Measurements from ENCODE around the gene HOMER1.

DNA sequence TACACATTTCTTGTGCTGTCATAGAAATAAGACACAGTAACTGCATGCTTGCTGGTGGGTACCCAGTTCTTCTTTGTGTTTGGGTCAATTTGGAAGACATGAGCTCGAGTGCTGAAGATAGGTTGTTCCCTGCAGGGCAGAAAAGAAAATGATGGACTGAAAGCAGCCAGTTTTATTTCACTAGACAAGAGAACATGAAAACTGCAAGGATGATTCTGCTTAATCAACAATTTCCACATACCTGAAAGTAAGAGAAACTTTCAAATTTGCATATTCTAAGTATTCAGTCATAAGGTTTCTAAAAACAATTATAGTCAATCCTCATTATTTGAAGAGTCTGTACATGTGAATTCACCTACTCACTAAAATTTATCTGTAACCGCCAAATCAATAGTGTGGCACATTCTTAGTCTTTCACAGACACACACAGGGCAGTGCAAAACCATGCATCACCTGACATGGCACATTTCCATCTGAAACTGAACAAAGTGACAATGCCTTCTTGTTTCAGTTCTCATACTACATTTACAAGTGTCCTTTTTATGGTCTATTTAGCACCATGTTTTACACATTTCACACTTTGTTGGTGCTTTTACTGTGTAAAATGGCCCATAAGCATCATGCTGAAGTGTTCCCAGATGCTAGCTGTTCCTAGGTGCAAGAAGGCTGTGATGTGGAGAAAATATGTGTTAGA, 56.9 kb downstream of the HOMER1 start:
- TF ChIP-seq ZFX (IDR thresholded peaks at IDR 0.05), result no peak
- TF ChIP-seq, protein P1, sequence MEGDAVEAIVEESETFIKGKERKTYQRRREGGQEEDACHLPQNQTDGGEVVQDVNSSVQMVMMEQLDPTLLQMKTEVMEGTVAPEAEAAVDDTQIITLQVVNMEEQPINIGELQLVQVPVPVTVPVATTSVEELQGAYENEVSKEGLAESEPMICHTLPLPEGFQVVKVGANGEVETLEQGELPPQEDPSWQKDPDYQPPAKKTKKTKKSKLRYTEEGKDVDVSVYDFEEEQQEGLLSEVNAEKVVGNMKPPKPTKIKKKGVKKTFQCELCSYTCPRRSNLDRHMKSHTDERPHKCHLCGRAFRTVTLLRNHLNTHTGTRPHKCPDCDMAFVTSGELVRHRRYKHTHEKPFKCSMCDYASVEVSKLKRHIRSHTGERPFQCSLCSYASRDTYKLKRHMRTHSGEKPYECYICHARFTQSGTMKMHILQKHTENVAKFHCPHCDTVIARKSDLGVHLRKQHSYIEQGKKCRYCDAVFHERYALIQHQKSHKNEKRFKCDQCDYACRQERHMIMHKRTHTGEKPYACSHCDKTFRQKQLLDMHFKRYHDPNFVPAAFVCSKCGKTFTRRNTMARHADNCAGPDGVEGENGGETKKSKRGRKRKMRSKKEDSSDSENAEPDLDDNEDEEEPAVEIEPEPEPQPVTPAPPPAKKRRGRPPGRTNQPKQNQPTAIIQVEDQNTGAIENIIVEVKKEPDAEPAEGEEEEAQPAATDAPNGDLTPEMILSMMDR (conservative IDR thresholded peaks at IDR 0.05), result no peak

Data from C4-2B (cell line).